Neutrophil (primary cell): ENCODE results near the gene RAD18.

ENCODE experiments used
- H3K27ac ChIP-seq: fragments of 200-600 bp; sonication (generic); 2 replicates; pipeline ENCODE4 v1.5.1; 2016; ENCODE audit warnings: mild to moderate bottlenecking, moderate library complexity
- H3K27me3 ChIP-seq: fragments of 200-600 bp; sonication (generic); 2 replicates; pipeline ENCODE4 v1.6.0; 2016; ENCODE audit warnings: mild to moderate bottlenecking
- H3K36me3 ChIP-seq: fragments of 200-600 bp; sonication (generic); 2 replicates; pipeline ENCODE4 v1.5.1; 2017
- H3K4me1 ChIP-seq, 2 experiments: fragments of 200-600 bp in 1 of 2; sonication (generic) in 1 of 2; 1 replicate in 1 of 2; 2 replicates in 1 of 2; pipeline versions ENCODE4 v1.5.1 to v1.6.1; 2013 to 2016; ENCODE audit warnings: low read depth in 1 of 2, low read length in 1 of 2, mild to moderate bottlenecking in 1 of 2, moderate library complexity in 1 of 2; ENCODE audit not compliant: control insufficient read depth in 1 of 2, insufficient read depth in 1 of 2
- H3K4me3 ChIP-seq, 2 experiments: fragments of 200-600 bp in 1 of 2; sonication (generic) in 1 of 2; 1 replicate in 1 of 2; 2 replicates in 1 of 2; pipeline ENCODE4 v1.5.1; 2013 to 2016; ENCODE audit warnings: low read depth in 1 of 2, low read length in 1 of 2, mild to moderate bottlenecking in 1 of 2, moderate library complexity in 1 of 2
- H3K9me3 ChIP-seq: fragments of 200-600 bp; sonication (generic); 2 replicates; pipeline ENCODE4 v1.5.1; 2016
- TF ChIP-seq, protein P1 (sequence below): fragments of 200-600 bp; sonication (generic); IDR thresholded peaks from 2 replicates; pipeline ENCODE4 v1.5.1; 2016; ENCODE audit warnings: antibody characterized with exemption

The RAD18 gene

DNA sequence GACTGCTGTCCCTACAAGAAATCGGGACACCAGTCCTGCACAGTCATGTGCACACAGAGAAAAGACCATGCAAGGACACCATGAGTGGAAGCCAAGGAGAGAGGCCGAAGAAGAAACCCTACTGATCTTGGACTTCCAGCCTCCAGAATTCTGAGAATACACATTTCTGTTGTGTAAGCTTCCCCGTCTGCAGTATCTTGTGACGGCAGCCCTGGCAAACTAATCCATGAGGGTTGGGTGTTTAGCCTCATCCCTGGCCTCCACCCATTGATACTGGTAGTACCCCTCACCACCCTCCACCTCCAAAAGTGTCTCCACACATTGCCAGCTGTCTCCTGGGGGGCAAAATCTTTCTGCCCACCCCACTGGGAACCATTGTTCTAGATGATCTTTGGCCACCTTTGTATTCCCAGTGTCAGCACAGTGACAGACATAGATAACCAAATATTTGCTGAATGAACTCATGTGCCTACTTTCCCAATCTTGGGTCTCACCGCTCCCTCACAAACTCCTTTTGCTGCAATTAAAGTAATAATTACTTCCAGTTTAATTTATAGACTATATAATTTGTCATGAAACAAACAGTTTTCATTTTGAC, 83.8 kb downstream of the RAD18 start:
- TF ChIP-seq, protein P1, sequence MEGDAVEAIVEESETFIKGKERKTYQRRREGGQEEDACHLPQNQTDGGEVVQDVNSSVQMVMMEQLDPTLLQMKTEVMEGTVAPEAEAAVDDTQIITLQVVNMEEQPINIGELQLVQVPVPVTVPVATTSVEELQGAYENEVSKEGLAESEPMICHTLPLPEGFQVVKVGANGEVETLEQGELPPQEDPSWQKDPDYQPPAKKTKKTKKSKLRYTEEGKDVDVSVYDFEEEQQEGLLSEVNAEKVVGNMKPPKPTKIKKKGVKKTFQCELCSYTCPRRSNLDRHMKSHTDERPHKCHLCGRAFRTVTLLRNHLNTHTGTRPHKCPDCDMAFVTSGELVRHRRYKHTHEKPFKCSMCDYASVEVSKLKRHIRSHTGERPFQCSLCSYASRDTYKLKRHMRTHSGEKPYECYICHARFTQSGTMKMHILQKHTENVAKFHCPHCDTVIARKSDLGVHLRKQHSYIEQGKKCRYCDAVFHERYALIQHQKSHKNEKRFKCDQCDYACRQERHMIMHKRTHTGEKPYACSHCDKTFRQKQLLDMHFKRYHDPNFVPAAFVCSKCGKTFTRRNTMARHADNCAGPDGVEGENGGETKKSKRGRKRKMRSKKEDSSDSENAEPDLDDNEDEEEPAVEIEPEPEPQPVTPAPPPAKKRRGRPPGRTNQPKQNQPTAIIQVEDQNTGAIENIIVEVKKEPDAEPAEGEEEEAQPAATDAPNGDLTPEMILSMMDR = no peak
- no peaks in the 10 kb centered on the region for H3K4me1 ChIP-seq
- no peak overlapping the region for H3K27ac ChIP-seq
- H3K27me3 ChIP-seq = no peaks in the 10 kb centered on the region
- H3K9me3 ChIP-seq = no peaks in the 10 kb centered on the region
- H3K4me3 ChIP-seq = no peak overlapping the region
- peaks cover 20% of the 10 kb centered on the region for H3K36me3 ChIP-seq

- peaks cover 17% of the 10 kb centered on the region for H3K36me3 ChIP-seq
- H3K4me1 ChIP-seq = no peaks in the 10 kb centered on the region
- TF ChIP-seq, protein P1 = no peak
- no peak overlapping the region for H3K27ac ChIP-seq
- no peak overlapping the region for H3K4me3 ChIP-seq
- no peaks in the 10 kb centered on the region for H3K27me3 ChIP-seq
- H3K9me3 ChIP-seq = no peaks in the 10 kb centered on the region
Measured at GRCh38 chr3:8875836-8876235, 87.4 kb downstream of the RAD18 start.

DNA sequence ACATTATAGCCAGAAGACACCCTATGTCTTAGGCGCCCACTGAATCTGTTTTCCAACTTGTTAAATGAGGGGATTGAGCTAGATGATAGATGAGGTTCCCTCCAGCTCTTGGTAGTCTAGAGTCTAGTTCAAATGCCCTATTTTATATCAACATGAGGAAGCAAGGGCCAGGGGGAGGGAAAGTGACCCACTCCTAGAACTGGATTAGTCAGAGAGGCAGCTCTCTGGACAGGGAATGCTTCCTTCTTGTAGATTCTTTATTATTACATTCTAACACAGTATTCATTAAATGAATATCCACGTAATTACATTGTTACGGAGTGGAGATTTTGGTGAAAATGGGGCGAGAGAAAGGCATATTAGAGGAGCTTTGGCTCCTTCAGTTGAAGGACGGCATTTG, 89.5 kb downstream of the RAD18 start:
- Histone ChIP-seq H3K9me3 (no peaks in the 10 kb centered on the region), H3K4me3 (no peak overlapping the region)

DNA sequence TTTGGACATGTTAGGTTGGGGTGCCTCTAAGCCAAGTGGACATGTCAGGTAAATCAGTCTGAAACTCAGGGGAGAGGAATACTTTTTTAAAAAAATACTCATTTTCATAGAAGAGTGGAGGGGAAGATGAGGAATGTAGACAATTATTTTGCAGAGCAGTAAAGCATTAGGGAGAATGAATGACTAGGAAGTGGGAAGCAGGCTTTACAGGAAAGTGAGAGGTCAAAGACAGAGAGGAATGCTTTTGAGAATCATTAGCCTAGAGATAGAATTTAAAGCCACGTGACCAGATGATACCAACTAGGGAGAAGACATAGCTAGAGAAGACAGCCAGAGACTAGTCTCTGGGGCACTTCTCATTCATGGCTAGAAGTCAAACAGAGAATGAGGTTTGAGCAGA, 91.0 kb downstream of the RAD18 start:
- Histone ChIP-seq H3K4me1 (no peaks in the 10 kb centered on the region), H3K9me3 (no peaks in the 10 kb centered on the region), H3K27ac (no peak overlapping the region), H3K27me3 (no peaks in the 10 kb centered on the region), H3K36me3 (peaks cover 7% of the 10 kb centered on the region), H3K4me3 (no peak overlapping the region)
- TF ChIP-seq, protein P1 = no peak

More for the DNA sequence above, 89.5 kb downstream of the RAD18 start:
- Histone ChIP-seq H3K36me3 (peaks cover 8% of the 10 kb centered on the region), H3K27ac (no peak overlapping the region), H3K27me3 (no peaks in the 10 kb centered on the region), H3K4me1 (no peaks in the 10 kb centered on the region)
- TF ChIP-seq, protein P1 = no peak

DNA sequence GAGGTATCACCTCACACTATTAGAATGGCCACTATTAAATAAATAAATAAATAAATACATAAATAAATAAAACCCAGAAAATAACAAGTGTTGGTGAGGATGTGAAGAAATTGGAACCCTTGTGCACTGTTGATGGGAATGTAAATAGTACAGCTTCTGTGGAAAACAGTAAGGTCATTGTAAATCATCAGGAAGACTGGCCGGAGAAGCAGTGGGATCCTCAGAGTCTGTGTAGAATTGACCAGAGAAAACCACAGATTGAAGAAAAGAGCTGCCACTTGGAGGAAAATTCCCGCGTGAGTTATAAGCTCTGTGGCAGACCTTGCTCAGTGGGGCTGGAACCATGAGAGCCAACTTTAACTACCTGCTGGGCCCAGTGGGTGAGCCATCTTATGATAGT, 92.0 kb downstream of the RAD18 start:
- Histone ChIP-seq H3K36me3 (no peaks in the 10 kb centered on the region), H3K4me3 (no peak overlapping the region)
- TF ChIP-seq, protein P1 = no peak

More for the DNA sequence above, 92.0 kb downstream of the RAD18 start:
- Histone ChIP-seq H3K27me3 (no peaks in the 10 kb centered on the region), H3K4me1 (no peaks in the 10 kb centered on the region), H3K9me3 (no peaks in the 10 kb centered on the region), H3K27ac (no peak overlapping the region)
